Measurements from ENCODE around the gene ZFP62. TPM values are rescaled to one million over a fixed set of nuclear protein-coding genes. Genes with fewer than 3 reads are reported as not detected.

ZFP62 gene
- total RNA-seq, 4 donors from 2014 or later = 9.2 to 21.8 (median 10.8) TPM

DNA sequence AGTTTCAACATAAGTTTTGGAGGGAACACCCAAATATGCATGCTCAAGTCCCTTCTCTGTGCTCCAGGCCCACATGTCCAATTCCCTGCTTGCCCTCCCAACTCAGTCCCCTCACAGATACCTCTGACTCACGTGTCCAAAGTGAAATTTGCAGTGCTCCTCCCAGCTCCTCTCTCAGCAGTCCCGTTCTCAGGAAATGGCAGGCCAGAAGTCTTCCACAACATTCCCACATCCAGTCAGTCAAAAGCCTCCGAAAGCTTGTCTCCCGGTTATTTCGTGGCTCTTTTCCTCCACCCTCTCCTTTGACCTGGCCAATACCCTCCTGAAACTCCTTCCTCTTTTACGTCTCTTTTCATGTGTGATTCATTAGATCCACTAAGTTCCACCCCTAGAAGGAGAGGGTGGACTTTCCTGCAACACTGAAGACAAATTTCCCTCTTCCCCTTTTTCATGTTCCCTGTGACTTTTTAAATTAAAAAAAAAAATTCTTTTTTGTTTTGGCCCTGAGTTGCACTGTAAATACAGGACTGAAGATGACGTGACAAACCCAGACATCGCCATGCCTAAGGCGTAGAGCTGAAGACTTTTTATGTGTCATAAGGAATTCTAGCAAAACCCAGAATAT is 45.7 kb downstream of the ZFP62 start:
- DNase-seq (ENCODE audit: low spot score) (peak; percentile 22), ATAC-seq (ENCODE audit: low FRiP score) (no peak)
- TF ChIP-seq, protein P1, sequence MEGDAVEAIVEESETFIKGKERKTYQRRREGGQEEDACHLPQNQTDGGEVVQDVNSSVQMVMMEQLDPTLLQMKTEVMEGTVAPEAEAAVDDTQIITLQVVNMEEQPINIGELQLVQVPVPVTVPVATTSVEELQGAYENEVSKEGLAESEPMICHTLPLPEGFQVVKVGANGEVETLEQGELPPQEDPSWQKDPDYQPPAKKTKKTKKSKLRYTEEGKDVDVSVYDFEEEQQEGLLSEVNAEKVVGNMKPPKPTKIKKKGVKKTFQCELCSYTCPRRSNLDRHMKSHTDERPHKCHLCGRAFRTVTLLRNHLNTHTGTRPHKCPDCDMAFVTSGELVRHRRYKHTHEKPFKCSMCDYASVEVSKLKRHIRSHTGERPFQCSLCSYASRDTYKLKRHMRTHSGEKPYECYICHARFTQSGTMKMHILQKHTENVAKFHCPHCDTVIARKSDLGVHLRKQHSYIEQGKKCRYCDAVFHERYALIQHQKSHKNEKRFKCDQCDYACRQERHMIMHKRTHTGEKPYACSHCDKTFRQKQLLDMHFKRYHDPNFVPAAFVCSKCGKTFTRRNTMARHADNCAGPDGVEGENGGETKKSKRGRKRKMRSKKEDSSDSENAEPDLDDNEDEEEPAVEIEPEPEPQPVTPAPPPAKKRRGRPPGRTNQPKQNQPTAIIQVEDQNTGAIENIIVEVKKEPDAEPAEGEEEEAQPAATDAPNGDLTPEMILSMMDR (IDR thresholded peaks at IDR 0.05) = no peak

DNA sequence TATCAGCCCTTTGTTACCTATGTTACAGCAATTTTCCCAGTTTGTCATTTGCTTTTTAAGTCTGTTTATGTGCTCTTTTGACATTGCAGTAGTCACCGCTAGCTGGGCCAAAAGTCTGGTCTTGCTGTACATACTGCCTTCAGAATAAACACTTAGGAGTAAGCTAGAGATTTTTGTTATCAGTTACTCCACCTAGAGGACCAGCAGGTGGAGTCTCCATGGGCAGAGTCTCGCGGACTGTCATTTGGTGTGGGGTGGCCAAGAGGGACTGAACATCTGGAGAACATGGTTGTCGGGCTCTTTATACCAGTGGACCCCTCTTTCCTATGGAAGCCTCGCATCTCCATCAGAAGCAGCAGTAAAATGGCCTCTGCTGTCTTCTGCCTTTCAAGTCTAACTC is 47.7 kb downstream of the ZFP62 start:
- TF ChIP-seq, protein P1 (IDR thresholded peaks at IDR 0.05) = no peak
- DNase-seq (ENCODE audit: low spot score) (no peak), ATAC-seq (ENCODE audit: low FRiP score) (no peak)

DNA sequence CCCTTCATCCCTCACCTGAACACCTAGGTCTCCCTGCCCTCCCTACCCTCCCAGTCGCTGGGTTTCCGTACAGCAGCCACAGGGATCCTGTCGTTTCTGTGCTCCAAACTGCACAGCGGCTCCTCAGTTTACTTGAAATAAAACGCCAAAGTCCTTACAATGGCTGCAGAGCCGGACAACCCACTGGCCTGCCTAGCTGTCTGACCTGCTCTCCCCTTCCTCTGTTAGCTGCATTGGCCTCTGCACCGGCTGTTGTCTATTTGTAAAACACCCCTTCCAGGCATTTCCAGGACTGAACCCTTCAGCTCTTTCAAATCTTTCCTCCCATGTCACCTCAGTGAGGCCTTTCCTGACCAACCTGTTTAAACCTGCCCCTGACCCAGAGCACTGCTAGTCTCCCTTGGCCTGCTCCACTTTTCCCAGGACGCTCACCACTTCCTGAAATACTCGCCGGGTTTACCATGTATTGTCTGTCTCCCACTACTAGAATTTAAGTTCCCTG is 49.4 kb downstream of the ZFP62 start:
- DNase-seq (ENCODE audit: low spot score) (no peak), ATAC-seq (ENCODE audit: low FRiP score) (no peak)
- TF ChIP-seq, protein P1 (IDR thresholded peaks at IDR 0.05) = no peak

DNA sequence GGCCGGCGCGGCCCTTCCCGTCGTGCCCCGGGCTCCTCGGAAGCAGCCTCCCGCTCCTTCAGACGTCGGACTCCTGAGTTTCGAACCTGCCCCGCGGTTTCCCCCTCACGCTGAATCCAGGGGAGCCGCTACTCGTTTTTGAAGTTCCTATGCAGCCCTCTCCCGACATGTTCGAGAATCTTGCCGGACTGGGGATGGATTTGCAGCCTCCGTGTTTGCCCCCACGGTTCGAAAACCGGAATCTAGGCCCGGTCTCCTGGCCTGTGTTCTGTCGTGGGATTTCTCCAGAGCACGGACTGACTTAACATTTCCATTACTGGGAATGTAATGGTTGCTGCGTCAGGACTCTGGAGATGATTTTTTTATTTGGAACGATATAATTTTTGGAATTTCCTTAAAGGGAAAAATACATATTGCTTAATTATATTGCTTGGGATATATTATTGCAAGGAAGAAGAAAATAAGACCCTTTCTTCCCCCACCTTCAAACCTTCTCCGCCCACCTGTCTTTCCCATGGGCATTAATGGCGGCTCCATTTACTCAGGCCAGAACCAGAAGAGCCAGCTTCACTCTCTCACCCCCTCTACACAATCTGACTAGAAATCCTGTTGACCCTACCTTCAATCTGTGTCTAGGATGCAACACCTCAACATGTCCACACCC is 50.0 kb downstream of the ZFP62 start:
- ATAC-seq (ENCODE audit: low FRiP score) = no peak
- TF ChIP-seq, protein P1 (IDR thresholded peaks at IDR 0.05) = no peak
- peak; percentile 27 for DNase-seq (ENCODE audit: low spot score)

DNA sequence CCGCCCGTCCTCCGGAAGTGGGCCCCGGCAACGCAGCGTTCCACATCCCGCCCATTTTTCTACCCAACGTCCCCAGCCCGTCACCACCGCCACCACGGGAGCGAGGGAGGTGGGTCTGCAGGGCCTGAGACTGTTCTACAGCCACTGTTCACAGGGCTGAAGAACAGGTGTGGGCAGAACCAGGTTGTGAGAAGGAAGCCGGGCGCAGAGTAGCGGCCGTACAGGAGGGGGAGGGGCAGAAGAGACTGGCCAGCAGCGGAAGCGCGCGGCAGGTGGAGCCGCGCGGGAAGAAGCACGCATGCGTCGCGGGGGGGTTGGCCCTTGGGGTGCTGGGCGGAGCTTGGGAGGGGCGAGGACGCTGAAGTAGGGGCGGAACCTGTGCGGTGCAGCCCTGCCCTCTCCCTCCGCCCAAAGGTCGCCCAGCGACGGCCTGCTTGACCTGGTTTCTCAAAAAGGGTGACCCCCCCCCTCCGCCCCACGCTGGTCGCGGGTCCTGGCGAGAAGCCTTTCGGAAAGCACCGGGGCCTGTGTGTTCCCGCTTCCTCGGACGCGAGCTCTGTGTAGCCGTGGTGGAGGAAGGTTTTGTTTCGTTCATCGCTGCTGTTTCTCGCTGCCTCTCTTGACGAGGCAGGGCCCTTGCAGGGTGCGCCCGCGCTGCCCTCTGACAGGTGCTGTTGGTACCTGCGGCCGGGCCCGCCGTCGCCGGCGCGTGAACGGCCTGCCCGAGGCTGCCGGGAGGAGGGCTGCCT is 50.7 kb downstream of the ZFP62 start:
- DNase-seq (ENCODE audit: low spot score) (peak; percentile 84), ATAC-seq (ENCODE audit: low FRiP score) (peak; percentile 97)
- TF ChIP-seq, protein P1 (IDR thresholded peaks at IDR 0.05) = no peak

DNA sequence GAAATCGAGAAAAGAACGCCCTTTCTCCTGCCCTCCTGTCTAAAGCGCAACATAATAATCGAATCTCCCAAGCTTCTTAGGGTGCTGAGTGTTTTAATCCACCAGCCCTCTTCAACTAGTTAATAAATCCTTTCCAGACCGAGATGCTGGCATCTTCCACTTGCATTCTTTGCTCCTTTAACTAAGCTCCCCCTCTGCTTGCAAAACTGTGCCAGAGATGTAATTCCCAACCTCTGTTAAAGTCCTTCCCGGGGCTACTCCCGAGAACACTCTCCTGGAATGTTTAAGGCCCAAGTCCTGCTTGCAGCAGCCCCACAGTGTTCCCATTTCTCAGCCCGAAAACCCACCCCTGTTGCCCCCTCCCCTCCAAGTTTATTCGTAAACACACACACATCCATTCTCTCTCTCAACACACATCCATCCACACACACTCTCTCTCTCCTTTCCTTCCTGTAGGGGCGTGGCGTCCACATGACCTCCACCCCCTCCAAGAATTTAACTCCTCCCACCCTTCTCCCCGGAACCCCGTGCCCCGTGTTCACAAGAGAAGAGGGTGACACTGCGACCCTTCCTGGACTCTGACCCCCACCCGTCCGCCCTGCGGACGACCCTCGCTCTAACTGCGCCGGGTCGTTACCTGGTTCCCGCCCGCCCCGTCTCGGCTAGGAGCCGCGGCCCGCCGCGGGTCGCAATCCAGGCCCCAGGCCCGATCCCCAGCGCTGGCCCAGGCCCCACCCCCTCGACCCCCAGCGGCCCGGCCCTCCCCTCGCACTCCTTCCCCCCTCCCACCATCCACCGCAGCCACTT is 51.5 kb downstream of the ZFP62 start:
- peak; percentile 93 for ATAC-seq (ENCODE audit: low FRiP score)
- TF ChIP-seq, protein P1 (IDR thresholded peaks at IDR 0.05) = no peak
- peak; percentile 63 for DNase-seq (ENCODE audit: low spot score)
